ENCODE data around the gene RASEF.

- TF ChIP-seq CTCF (IDR thresholded peaks at IDR 0.05 in 4 of 5, conservative IDR thresholded peaks at IDR 0.05 in 1 of 5) (no peak), POLR2A (IDR thresholded peaks at IDR 0.05) (no peak)
Observed at GRCh38 chr9:82996941-82997340, 66.0 kb downstream of the RASEF start.
